RWPE2 (cell line): ENCODE measurements around the gene ZFYVE21.

ENCODE experiments used
- ATAC-seq: fragments of 200-7000 bp; cut with Tn5 transposase; 3 replicates; pipeline ENCODE4 v1.9.1; 2021; ENCODE audit warnings: low read depth
- DNase-seq: peaks from one replicate; pipeline ENCODE4 v3.0.0-alpha.2; 2020; ENCODE audit warnings: low spot score
- H3K27ac ChIP-seq: fragments of 450-650 bp; 2 replicates; pipeline ENCODE4 v1.5.1; 2017; ENCODE audit warnings: mild to moderate bottlenecking; ENCODE audit not compliant: poor library complexity, severe bottlenecking
- H3K27me3 ChIP-seq: fragments of 250-450 bp; sonication (Bioruptor Pico); 2 replicates; pipeline ENCODE4 v1.5.1; 2021; ENCODE audit warnings: mild to moderate bottlenecking, moderate library complexity; ENCODE audit not compliant: insufficient read depth, poor library complexity, severe bottlenecking
- H3K36me3 ChIP-seq: fragments of 250-450 bp; sonication (Bioruptor Pico); 2 replicates; pipeline ENCODE4 v1.5.1; 2020; ENCODE audit warnings: low read depth, mild to moderate bottlenecking, moderate library complexity
- H3K4me1 ChIP-seq: fragments of 250-450 bp; sonication (Bioruptor Pico); 2 replicates; pipeline ENCODE4 v1.5.1; 2021; ENCODE audit warnings: mild to moderate bottlenecking, moderate library complexity; ENCODE audit not compliant: insufficient read depth, poor library complexity, severe bottlenecking
- H3K4me3 ChIP-seq: fragments of 250-450 bp; sonication (Bioruptor Pico); 2 replicates; pipeline ENCODE4 v1.5.1; 2021; ENCODE audit warnings: mild to moderate bottlenecking, moderate library complexity; ENCODE audit not compliant: severe bottlenecking
- H3K9me3 ChIP-seq: fragments of 250-450 bp; sonication (Bioruptor Pico); 2 replicates; pipeline ENCODE4 v1.5.1; 2021; ENCODE audit warnings: mild to moderate bottlenecking, moderate library complexity; ENCODE audit not compliant: severe bottlenecking
- CTCF ChIP-seq: fragments of 450-650 bp; IDR thresholded peaks from one replicate; pipeline ENCODE4 v1.5.1; 2017; ENCODE audit warnings: mild to moderate bottlenecking, moderate library complexity; ENCODE audit not compliant: poor library complexity, severe bottlenecking

Gene ZFYVE21

GRCh38 chr14:103680491-103681231 is 34.9 kb upstream of the ZFYVE21 start:
- Histone ChIP-seq H3K4me1 (no peaks in the 10 kb centered on the region), H3K9me3 (no peaks in the 10 kb centered on the region), H3K36me3 (peaks cover 100% of the 10 kb centered on the region), H3K4me3 (no peak overlapping the region), H3K27me3 (no peaks in the 10 kb centered on the region), H3K27ac (no peak overlapping the region)
- no peak for DNase-seq
- ATAC-seq, result no peak
- TF ChIP-seq CTCF, result no peak

GRCh38 chr14:103683139-103683538 is 32.5 kb upstream of the ZFYVE21 start:
- Histone ChIP-seq H3K36me3 (peaks cover 100% of the 10 kb centered on the region), H3K4me1 (no peaks in the 10 kb centered on the region), H3K4me3 (no peak overlapping the region), H3K27ac (no peak overlapping the region), H3K9me3 (no peaks in the 10 kb centered on the region), H3K27me3 (no peaks in the 10 kb centered on the region)
- no peak for DNase-seq
- TF ChIP-seq CTCF, result no peak
- ATAC-seq, result no peak

- H3K4me1 ChIP-seq, result no peaks in the 10 kb centered on the region
- DNase-seq (no peak), ATAC-seq (no peak)
- no peak overlapping the region for H3K27ac ChIP-seq
- no peaks in the 10 kb centered on the region for H3K9me3 ChIP-seq
- no peak for TF ChIP-seq CTCF
- no peaks in the 10 kb centered on the region for H3K27me3 ChIP-seq
- no peak overlapping the region for H3K4me3 ChIP-seq
- H3K36me3 ChIP-seq, result peaks cover 100% of the 10 kb centered on the region
These were observed 31.1 kb upstream of the ZFYVE21 start for GRCh38 chr14:103684471-103684870.

GRCh38 chr14:103684871-103685270 is 30.7 kb upstream of the ZFYVE21 start:
- H3K27ac ChIP-seq, result no peak overlapping the region
- no peak for DNase-seq
- no peaks in the 10 kb centered on the region for H3K9me3 ChIP-seq
- no peak for TF ChIP-seq CTCF
- no peaks in the 10 kb centered on the region for H3K4me1 ChIP-seq
- H3K36me3 ChIP-seq, result peaks cover 99% of the 10 kb centered on the region
- no peaks in the 10 kb centered on the region for H3K27me3 ChIP-seq
- ATAC-seq, result no peak
- no peak overlapping the region for H3K4me3 ChIP-seq
